Heart left ventricle (tissue), 13 donors: ENCODE data around the gene PCDHGA12.

Source experiments
- CTCF ChIP-seq, 12 donors: fragments of 200-600 bp; sonication (generic) in 4 of 12; IDR thresholded peaks; one replicate each; pipeline versions ENCODE4 v1.5.0 to v1.8.0; 2018 to 2022; ENCODE audit warnings: antibody characterized with exemption in 12 of 12, mild to moderate bottlenecking in 5 of 12
- POLR2A ChIP-seq, 2 donors: fragments of 450-650 bp; IDR thresholded peaks; one replicate each; pipeline ENCODE4 v1.6.1; 2017; ENCODE audit warnings: antibody characterized with exemption in 2 of 2, mild to moderate bottlenecking in 2 of 2, moderate library complexity in 2 of 2
- donor health status: ischemic (EF 13 %, LVEDD 7.1; RV severe dilation, severe dysfunction).
- donor health status: DM: no; HTN: yes; CAD: no.
- donor health status: DM: no; HTN: no; CAD: no.
- donor health status: ischemic (EF 25% LVEDD 6.9; RV normal size, moderate dysfunction).
- donor health status: ischemic (EF 25% LVEDD 5.7; RV mildly dilated, moderate dysfunction).
- donor health status: ischemic (EF 35%, LVEDD 5.7; RV mildly dilated, moderate dysfunction).
- donor health status: nonischemic (EF 11% LVEDD 7.7; RV severe dilation, severe dysfunction).
- donor health status: DM: yes; HTN: yes; CAD: no.
- donor health status: PGD.
- donor health status: ischemic (EF 29% LVEDD 5.4; RV normal size, mild dysfunction).
- donor health status: nonischemic (EF 23%, LVEDD 6.1; RV moderate dilation, normal function).

- peak; percentile 28 to 57 (median 48) for TF ChIP-seq CTCF (IDR thresholded peaks at IDR 0.05)
- no peak for TF ChIP-seq POLR2A (IDR thresholded peaks at IDR 0.05)
These were observed 9.3 kb upstream of the PCDHGA12 start, which contains the start of gene PCDHGA11 for GRCh38 chr5:141420855-141421488.
